PFSK-1 (cell line): ENCODE measurements around the gene GPAM.

Source experiments
- FOXP2 ChIP-seq: optimal IDR thresholded peaks from 2 replicates; pipeline ENCODE3; 2011; ENCODE audit warnings: borderline replicate concordance, control low read depth, inconsistent platforms; ENCODE audit not compliant: insufficient read depth; ENCODE audit errors: extremely low read length, extremely low read depth
- POLR2AphosphoS5 ChIP-seq: IDR thresholded peaks from 2 replicates; pipeline ENCODE4 v1.6.1; 2012; ENCODE audit warnings: low read depth, mild to moderate bottlenecking, control low read depth, low read length, moderate library complexity
- SIN3A ChIP-seq: IDR thresholded peaks from 2 replicates; pipeline ENCODE4 v1.6.1; 2012; ENCODE audit warnings: mild to moderate bottlenecking, low read length, moderate library complexity, borderline replicate concordance; ENCODE audit not compliant: insufficient read depth
- TAF1 ChIP-seq: IDR thresholded peaks from 2 replicates; pipeline ENCODE4 v1.6.1; 2012; ENCODE audit warnings: low read length, control low read depth, borderline replicate concordance; ENCODE audit not compliant: insufficient read depth
- TF ChIP-seq, protein P1 (sequence below), 2 experiments: IDR thresholded peaks; 2 replicates each; pipeline versions ENCODE4 v1.6.1 to v1.8.0; 2011 to 2012; ENCODE audit warnings: low read depth in 2 of 2, low read length in 2 of 2, control low read depth in 1 of 2, inconsistent platforms in 1 of 2, mild to moderate bottlenecking in 1 of 2, moderate library complexity in 1 of 2; ENCODE audit not compliant: insufficient read depth in 1 of 2

DNA sequence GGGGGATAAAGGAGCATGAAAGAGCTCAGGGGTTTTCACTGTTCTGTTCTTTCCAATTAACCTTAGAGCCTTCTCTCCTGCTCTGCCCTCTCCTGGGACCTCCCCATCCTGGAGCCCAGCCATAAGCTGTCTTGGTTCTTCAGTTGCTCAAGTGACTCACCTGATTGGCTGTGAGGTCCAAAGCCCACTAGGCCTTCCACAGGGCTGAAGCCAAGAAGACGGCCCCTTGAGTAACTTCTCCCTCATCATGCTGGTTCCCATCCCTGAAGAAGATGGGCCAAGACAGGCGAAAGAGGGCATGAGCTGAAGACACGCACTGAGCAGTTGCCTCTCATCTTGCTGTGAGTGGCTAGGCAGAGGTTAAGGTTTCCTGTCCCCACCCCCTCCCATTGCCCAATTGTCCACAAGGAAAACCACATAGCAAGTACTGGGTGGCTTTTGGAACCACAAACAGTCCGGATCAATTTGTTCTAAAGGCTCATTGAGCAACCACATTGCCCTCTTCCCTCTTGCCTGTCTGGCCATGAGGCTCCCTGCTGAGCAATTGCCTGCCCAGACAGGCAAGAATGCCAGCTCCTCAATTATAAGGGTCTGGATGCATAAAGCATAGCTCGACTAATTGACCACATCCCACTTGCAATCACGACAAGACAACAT is 43.9 kb upstream of the GPAM start:
- no peak for TF ChIP-seq POLR2AphosphoS5
- TF ChIP-seq TAF1: no peak
- TF ChIP-seq, protein P1, sequence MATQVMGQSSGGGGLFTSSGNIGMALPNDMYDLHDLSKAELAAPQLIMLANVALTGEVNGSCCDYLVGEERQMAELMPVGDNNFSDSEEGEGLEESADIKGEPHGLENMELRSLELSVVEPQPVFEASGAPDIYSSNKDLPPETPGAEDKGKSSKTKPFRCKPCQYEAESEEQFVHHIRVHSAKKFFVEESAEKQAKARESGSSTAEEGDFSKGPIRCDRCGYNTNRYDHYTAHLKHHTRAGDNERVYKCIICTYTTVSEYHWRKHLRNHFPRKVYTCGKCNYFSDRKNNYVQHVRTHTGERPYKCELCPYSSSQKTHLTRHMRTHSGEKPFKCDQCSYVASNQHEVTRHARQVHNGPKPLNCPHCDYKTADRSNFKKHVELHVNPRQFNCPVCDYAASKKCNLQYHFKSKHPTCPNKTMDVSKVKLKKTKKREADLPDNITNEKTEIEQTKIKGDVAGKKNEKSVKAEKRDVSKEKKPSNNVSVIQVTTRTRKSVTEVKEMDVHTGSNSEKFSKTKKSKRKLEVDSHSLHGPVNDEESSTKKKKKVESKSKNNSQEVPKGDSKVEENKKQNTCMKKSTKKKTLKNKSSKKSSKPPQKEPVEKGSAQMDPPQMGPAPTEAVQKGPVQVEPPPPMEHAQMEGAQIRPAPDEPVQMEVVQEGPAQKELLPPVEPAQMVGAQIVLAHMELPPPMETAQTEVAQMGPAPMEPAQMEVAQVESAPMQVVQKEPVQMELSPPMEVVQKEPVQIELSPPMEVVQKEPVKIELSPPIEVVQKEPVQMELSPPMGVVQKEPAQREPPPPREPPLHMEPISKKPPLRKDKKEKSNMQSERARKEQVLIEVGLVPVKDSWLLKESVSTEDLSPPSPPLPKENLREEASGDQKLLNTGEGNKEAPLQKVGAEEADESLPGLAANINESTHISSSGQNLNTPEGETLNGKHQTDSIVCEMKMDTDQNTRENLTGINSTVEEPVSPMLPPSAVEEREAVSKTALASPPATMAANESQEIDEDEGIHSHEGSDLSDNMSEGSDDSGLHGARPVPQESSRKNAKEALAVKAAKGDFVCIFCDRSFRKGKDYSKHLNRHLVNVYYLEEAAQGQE (IDR thresholded peaks at IDR 0.05; ENCODE audit: insufficient read depth in 1 of 2, low read depth in 2 of 2, low read length in 2 of 2): no peak
- TF ChIP-seq SIN3A: no peak
- no peak for TF ChIP-seq FOXP2
